ENCODE measurements around the gene MLPH.

The MLPH gene

DNA sequence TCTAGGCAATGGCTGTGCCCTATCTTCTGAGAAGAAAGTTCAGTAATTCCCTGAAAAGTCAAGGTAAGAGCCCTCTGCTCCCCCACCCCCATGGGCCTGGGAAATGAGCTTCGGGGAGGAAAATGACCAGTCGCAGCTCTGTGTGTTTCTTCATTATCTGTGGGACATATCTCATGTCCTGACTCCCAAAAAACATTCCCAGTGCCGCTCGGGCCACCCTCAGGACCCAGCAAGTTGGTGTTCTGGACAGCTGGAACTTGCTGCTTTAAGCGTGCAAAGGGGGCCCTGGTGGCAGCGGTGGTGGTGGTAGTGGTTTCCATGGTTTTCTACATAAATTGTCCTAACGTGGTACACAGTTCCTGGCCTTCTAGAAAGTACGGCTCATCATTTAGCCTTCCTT is 62.2 kb downstream of the MLPH start:
- no peaks in the 10 kb centered on the region for H3K9me2 ChIP-seq (replicated peaks; ENCODE audit: control insufficient read depth, low read length)
- H3K27ac ChIP-seq (ENCODE audit: low read depth, low read length) = no peak overlapping the region
- H3K4me3 ChIP-seq (ENCODE audit: low read length) = no peak overlapping the region
- H3K36me3 ChIP-seq (ENCODE audit: control insufficient read depth, low read length) = no peaks in the 10 kb centered on the region
- H3K79me2 ChIP-seq (ENCODE audit: control insufficient read depth, low read length) = no peaks in the 10 kb centered on the region
- no peak for TF ChIP-seq EZH2phosphoT487 (IDR thresholded peaks at IDR 0.05; ENCODE audit: borderline replicate concordance, low read length)
- TF ChIP-seq, protein P1, sequence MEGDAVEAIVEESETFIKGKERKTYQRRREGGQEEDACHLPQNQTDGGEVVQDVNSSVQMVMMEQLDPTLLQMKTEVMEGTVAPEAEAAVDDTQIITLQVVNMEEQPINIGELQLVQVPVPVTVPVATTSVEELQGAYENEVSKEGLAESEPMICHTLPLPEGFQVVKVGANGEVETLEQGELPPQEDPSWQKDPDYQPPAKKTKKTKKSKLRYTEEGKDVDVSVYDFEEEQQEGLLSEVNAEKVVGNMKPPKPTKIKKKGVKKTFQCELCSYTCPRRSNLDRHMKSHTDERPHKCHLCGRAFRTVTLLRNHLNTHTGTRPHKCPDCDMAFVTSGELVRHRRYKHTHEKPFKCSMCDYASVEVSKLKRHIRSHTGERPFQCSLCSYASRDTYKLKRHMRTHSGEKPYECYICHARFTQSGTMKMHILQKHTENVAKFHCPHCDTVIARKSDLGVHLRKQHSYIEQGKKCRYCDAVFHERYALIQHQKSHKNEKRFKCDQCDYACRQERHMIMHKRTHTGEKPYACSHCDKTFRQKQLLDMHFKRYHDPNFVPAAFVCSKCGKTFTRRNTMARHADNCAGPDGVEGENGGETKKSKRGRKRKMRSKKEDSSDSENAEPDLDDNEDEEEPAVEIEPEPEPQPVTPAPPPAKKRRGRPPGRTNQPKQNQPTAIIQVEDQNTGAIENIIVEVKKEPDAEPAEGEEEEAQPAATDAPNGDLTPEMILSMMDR (IDR thresholded peaks at IDR 0.05; ENCODE audit: low read depth, low read length, poor library complexity, severe bottlenecking) = no peak
- no peak overlapping the region for H3K4me2 ChIP-seq (ENCODE audit: low read length)
- no peaks in the 10 kb centered on the region; the same call in 1 of the 2 replicates for H3K9me3 ChIP-seq (ENCODE audit: control insufficient read depth, insufficient read depth, low read length)
- 0 out of 2 replicates have a peak, but pooled peaks cover 4% of the 10 kb centered on the region for H3K4me1 ChIP-seq (ENCODE audit: control insufficient read depth, low read length)
- 0 out of 2 replicates have a peak, but pooled peaks cover 3% of the 10 kb centered on the region for H3K27me3 ChIP-seq (ENCODE audit: control insufficient read depth, low read length)
- H4K20me1 ChIP-seq (ENCODE audit: control insufficient read depth, insufficient read depth, low read depth, low read length) = no peaks in the 10 kb centered on the region
- H3F3A ChIP-seq (ENCODE audit: control insufficient read depth, insufficient read depth) = no peaks in the 10 kb centered on the region

DNA sequence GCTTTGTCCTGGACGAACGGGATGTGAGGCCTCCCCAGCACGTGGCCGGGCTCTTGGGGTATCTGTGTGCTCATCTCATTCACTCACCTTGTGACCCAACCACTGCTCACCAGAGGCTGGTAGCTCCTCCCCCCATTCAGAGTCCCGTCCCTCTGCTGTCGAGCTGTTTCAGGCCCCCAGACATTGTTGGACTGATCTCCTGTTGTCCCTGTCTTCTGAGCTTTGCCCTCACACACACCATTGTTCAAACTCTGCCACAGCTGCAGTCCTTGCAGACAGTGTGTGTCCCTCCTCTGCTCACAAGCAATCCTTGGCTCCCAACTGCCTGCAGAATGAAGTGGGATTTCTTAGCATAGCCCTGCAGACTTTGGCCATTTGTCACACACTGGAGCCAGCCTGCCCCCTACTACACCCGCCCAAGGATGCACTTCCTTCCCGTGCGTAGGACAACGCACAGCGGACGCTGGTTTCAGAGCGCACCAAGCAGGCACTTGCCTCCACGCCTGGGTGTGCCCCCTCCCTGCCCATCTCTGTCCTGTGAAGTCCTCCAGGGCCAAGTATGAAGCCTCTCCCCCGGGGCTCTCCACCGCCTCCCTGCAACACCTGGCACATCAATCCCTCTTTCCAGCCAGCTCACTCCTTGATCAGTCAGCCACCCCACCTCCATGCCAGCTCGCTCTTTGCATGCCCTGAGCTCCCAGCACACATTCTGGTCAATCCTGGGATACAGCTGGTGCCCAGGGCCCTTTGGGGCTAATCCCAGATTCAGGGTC is 62.8 kb downstream of the MLPH start:
- Histone ChIP-seq H3K4me3 (ENCODE audit: low read length) (no peak overlapping the region), H3K27ac (ENCODE audit: low read depth, low read length) (no peak overlapping the region), H4K20me1 (ENCODE audit: control insufficient read depth, insufficient read depth, low read depth, low read length) (no peaks in the 10 kb centered on the region), H3K4me2 (ENCODE audit: low read length) (no peak overlapping the region), H3K4me1 (ENCODE audit: control insufficient read depth, low read length) (0 out of 2 replicates have a peak, but pooled peaks cover 4% of the 10 kb centered on the region), H3K36me3 (ENCODE audit: control insufficient read depth, low read length) (no peaks in the 10 kb centered on the region), H3K27me3 (ENCODE audit: control insufficient read depth, low read length) (0 out of 2 replicates have a peak, but pooled peaks cover 3% of the 10 kb centered on the region), H3F3A (ENCODE audit: control insufficient read depth, insufficient read depth) (no peaks in the 10 kb centered on the region), H3K79me2 (ENCODE audit: control insufficient read depth, low read length) (no peaks in the 10 kb centered on the region), H3K9me3 (ENCODE audit: control insufficient read depth, insufficient read depth, low read length) (no peaks in the 10 kb centered on the region; the same call in 1 of the 2 replicates), H3K9me2 (replicated peaks; ENCODE audit: control insufficient read depth, low read length) (no peaks in the 10 kb centered on the region)
- TF ChIP-seq, protein P1 (IDR thresholded peaks at IDR 0.05; ENCODE audit: low read depth, low read length, poor library complexity, severe bottlenecking) = no peak
- TF ChIP-seq EZH2phosphoT487 (IDR thresholded peaks at IDR 0.05; ENCODE audit: borderline replicate concordance, low read length) = no peak

DNA sequence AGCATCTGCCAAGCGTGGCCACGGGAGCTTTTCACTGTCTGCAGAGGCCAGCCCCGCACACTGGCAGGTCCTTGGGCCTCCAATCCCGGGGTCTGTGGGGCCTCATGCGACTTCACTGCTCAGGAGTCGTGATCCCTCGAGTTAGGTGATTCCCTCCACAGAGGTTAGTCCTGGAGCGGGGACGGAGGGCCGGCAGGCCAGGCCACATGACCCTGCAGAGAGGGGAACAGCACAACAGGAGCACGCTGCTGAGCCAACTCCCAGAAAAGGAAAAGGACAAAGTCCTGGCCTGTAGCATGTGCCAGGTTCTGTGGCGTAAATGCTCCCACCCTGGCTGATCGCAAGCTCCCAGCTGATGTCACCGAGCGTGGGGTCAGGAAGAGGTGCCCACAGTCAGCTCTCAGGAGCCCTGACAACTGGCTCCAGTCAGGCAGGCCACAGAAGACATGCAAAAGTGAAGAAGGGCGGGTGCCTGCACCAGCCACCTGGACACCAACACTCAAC is 64.1 kb downstream of the MLPH start:
- no peak for TF ChIP-seq EZH2phosphoT487 (IDR thresholded peaks at IDR 0.05; ENCODE audit: borderline replicate concordance, low read length)
- TF ChIP-seq, protein P1 (IDR thresholded peaks at IDR 0.05; ENCODE audit: low read depth, low read length, poor library complexity, severe bottlenecking) = no peak
- Histone ChIP-seq H3F3A (ENCODE audit: control insufficient read depth, insufficient read depth) (no peaks in the 10 kb centered on the region), H4K20me1 (ENCODE audit: control insufficient read depth, insufficient read depth, low read depth, low read length) (no peaks in the 10 kb centered on the region), H3K27me3 (ENCODE audit: control insufficient read depth, low read length) (0 out of 2 replicates have a peak, but pooled peaks cover 3% of the 10 kb centered on the region), H3K4me3 (ENCODE audit: low read length) (no peak overlapping the region), H3K79me2 (ENCODE audit: control insufficient read depth, low read length) (no peaks in the 10 kb centered on the region), H3K9me3 (ENCODE audit: control insufficient read depth, insufficient read depth, low read length) (peaks cover 7% of the 10 kb centered on the region), H3K27ac (ENCODE audit: low read depth, low read length) (no peak overlapping the region), H3K9me2 (replicated peaks; ENCODE audit: control insufficient read depth, low read length) (no peaks in the 10 kb centered on the region), H3K4me1 (ENCODE audit: control insufficient read depth, low read length) (0 out of 2 replicates have a peak, but pooled peaks cover 4% of the 10 kb centered on the region), H3K36me3 (ENCODE audit: control insufficient read depth, low read length) (no peaks in the 10 kb centered on the region), H3K4me2 (ENCODE audit: low read length) (no peak overlapping the region)
